Astrocyte of the cerebellum (primary cell): ENCODE data around the gene NDFIP2.

ENCODE experiments used
- DNase-seq: peaks from one replicate; pipeline ENCODE4 v3.0.0-alpha.2; 2011; ENCODE audit warnings: low read depth
- H3K4me3 ChIP-seq: 2 replicates; pipeline ENCODE4 v1.5.1; 2011; ENCODE audit warnings: mild to moderate bottlenecking, low read depth, low read length, moderate library complexity
- in situ Hi-C: cut with HindIII; loops from 2 replicates; pipeline ENCODE4 v1.10.0; 2017; ENCODE audit warnings: low sequenced_read_pairs
- TF ChIP-seq, protein P1 (sequence below): IDR thresholded peaks from 2 replicates; pipeline ENCODE4 v1.5.1; 2012; ENCODE audit warnings: low read length, low read depth, moderate library complexity, mild to moderate bottlenecking; ENCODE audit errors: missing control alignments

Gene NDFIP2

DNA sequence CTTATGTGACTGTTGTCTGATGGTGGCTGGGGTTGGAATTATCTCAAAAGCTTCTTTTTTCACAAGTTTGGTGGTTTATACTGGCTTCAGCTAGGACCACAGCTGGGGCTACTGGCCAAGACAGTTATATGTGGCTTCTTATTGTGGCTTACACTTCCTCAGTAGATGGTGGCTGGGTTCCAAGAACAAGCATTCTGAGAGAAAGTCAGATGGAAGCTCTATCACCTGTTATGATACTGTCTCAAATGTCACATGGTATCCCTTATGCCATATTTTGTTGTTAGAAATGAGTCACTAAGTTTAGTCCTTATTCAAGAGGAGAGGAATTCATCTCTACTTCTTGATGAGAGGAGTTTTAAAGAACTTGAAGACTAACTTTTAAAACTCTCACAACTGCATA, 41.6 kb downstream of the NDFIP2 start:
- peak; percentile 97 for DNase-seq
- TF ChIP-seq, protein P1, sequence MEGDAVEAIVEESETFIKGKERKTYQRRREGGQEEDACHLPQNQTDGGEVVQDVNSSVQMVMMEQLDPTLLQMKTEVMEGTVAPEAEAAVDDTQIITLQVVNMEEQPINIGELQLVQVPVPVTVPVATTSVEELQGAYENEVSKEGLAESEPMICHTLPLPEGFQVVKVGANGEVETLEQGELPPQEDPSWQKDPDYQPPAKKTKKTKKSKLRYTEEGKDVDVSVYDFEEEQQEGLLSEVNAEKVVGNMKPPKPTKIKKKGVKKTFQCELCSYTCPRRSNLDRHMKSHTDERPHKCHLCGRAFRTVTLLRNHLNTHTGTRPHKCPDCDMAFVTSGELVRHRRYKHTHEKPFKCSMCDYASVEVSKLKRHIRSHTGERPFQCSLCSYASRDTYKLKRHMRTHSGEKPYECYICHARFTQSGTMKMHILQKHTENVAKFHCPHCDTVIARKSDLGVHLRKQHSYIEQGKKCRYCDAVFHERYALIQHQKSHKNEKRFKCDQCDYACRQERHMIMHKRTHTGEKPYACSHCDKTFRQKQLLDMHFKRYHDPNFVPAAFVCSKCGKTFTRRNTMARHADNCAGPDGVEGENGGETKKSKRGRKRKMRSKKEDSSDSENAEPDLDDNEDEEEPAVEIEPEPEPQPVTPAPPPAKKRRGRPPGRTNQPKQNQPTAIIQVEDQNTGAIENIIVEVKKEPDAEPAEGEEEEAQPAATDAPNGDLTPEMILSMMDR: no peak
- in situ Hi-C loops: loop anchor here (5.0 kb wide), 1 partner anchor 80 kb away; no protein-coding TSS in a partner anchor
- H3K4me3 ChIP-seq: no peak overlapping the region

- TF ChIP-seq, protein P1: no peak
- in situ Hi-C loops: no loop called here
- no peak overlapping the region for H3K4me3 ChIP-seq
- no peak for DNase-seq
Measured at GRCh38 chr13:79525064-79525857, 44.3 kb downstream of the NDFIP2 start.

DNA sequence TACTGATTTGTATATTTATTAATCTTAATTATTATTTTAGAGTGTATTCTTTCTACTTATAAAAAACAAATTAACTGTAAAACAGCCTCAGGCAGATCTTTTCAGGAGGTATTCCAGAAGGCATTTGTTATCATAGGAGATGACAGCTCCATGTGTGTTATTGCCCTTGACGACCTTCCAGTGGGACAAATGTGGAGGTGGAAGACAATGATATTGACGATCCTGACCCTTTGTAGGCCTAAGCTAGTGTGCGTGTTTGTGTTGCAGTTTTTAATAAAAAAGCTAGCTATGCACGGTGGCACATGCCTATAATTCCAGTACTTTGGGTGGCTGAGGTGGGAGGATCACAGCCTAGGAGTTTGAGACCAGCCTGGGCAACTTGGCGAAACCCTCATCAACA, 46.7 kb downstream of the NDFIP2 start:
- in situ Hi-C loops: no loop called here
- no peak for DNase-seq
- no peak overlapping the region for H3K4me3 ChIP-seq
- TF ChIP-seq, protein P1: no peak

DNA sequence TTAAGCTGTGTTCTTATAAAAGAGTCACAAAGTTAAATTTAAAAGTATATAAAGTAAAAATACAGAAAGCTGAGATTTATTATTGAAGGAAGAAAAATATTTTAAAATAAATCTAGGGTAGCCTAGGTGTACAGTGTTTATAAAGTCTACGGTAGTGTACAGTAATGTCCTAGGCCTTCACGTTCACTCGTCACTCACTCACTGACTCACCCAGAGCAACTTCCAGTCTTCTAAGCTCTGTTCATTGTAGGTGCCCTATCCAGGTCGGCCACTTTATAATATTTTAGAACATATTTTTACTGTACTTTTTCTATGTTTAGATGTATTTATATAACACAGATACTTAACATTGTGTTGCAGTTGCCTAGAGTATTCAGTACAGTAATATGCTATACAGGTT, 47.4 kb downstream of the NDFIP2 start:
- in situ Hi-C loops: no loop called here
- no peak overlapping the region for H3K4me3 ChIP-seq
- TF ChIP-seq, protein P1: no peak
- no peak for DNase-seq

GRCh38 chr13:79528759-79529191, 47.8 kb downstream of the NDFIP2 start:
- no peak for DNase-seq
- in situ Hi-C loops: no loop called here
- TF ChIP-seq, protein P1: no peak
- no peak overlapping the region for H3K4me3 ChIP-seq

GRCh38 chr13:79529817-79530216, 48.9 kb downstream of the NDFIP2 start:
- no peak for DNase-seq
- TF ChIP-seq, protein P1: no peak
- H3K4me3 ChIP-seq: no peak overlapping the region
- in situ Hi-C loops: no loop called here
